Measurements from ENCODE around the gene GYS1. TPM values are rescaled to one million over a fixed set of nuclear protein-coding genes. Genes with fewer than 3 reads are reported as not detected.
"Not testable (repeated sequence)": the region's sequence is repeated elsewhere in the genome, so short reads cannot be mapped to it uniquely, and the experiment has no call there.

The GYS1 gene
- total and polyA plus RNA-seq, 2 experiments from 2014 or later, result 15.9 to 28.9 TPM

- TF ChIP-seq REST (IDR thresholded peaks at IDR 0.05; ENCODE audit: unreplicated experiment) (no peak), ZNF114 (CRISPR knock-in tag; IDR thresholded peaks at IDR 0.05) (no peak), EZH2phosphoT487 (IDR thresholded peaks at IDR 0.05; ENCODE audit: unreplicated experiment) (no peak), JUNB (IDR thresholded peaks at IDR 0.05; ENCODE audit: unreplicated experiment) (no peak), CTCF (conservative IDR thresholded peaks at IDR 0.05; ENCODE audit: low read depth in 2 of 2) (no peak), ZNF462 (CRISPR knock-in tag; IDR thresholded peaks at IDR 0.05) (no peak)
- TF ChIP-seq, protein P1, sequence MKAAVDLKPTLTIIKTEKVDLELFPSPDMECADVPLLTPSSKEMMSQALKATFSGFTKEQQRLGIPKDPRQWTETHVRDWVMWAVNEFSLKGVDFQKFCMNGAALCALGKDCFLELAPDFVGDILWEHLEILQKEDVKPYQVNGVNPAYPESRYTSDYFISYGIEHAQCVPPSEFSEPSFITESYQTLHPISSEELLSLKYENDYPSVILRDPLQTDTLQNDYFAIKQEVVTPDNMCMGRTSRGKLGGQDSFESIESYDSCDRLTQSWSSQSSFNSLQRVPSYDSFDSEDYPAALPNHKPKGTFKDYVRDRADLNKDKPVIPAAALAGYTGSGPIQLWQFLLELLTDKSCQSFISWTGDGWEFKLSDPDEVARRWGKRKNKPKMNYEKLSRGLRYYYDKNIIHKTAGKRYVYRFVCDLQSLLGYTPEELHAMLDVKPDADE (IDR thresholded peaks at IDR 0.05), result no peak
- Histone ChIP-seq H3K4me2 (no peak overlapping the region), H3K4me1 (ENCODE audit: insufficient read depth) (no peaks in the 10 kb centered on the region), H3K27me3 (ENCODE audit: insufficient read depth) (peaks cover 5% of the 10 kb centered on the region; the same call in 1 of the 2 replicates), H2AFZ (no peak overlapping the region), H3K36me3 (ENCODE audit: insufficient read depth) (no peaks in the 10 kb centered on the region), H3K79me2 (replicated peaks; ENCODE audit: insufficient read depth) (no peaks in the 10 kb centered on the region), H3F3A (replicated peaks; ENCODE audit: low read depth) (no peaks in the 10 kb centered on the region), H3K27ac (ENCODE audit: low read depth) (no peak overlapping the region), H3K4me3 (no peak overlapping the region), H3K9me2 (ENCODE audit: insufficient read depth) (no peaks in the 10 kb centered on the region), H4K20me1 (replicated peaks; ENCODE audit: insufficient read depth) (no peaks in the 10 kb centered on the region; the same call in 1 of the 2 replicates)
- H3K27ac Mint-ChIP-seq, result no peak overlapping the region
- DNase-seq (ENCODE audit: low spot score) (no peak), ATAC-seq (no peak)
- no peaks in the 10 kb centered on the region for H3K4me1 Mint-ChIP-seq
- H3K27me3 Mint-ChIP-seq (ENCODE audit: insufficient read depth, low read depth, poor library complexity), result peaks cover 15% of the 10 kb centered on the region
- peaks cover 4% of the 10 kb centered on the region; the same call in 2 of the 3 replicates for H3K36me3 Mint-ChIP-seq (ENCODE audit: low read depth)
- H3K4me3 Mint-ChIP-seq, result no peak overlapping the region
- H3K9me3 Mint-ChIP-seq, result no peaks in the 10 kb centered on the region
These were observed 66.2 kb downstream of the GYS1 start for GRCh38 chr19:48926909-48927308.

- H3K4me1 ChIP-seq (ENCODE audit: insufficient read depth); H3F3A ChIP-seq (replicated peaks; ENCODE audit: low read depth); H3K4me3 ChIP-seq; H3K27ac Mint-ChIP-seq; H3K36me3 Mint-ChIP-seq (ENCODE audit: low read depth); DNase-seq (ENCODE audit: low spot score); H3K9me2 ChIP-seq (ENCODE audit: insufficient read depth); H3K9me3 Mint-ChIP-seq; H3K4me1 Mint-ChIP-seq; H3K4me3 Mint-ChIP-seq; H3K36me3 ChIP-seq (ENCODE audit: insufficient read depth); H3K79me2 ChIP-seq (replicated peaks; ENCODE audit: insufficient read depth); H3K27ac ChIP-seq (ENCODE audit: low read depth); ATAC-seq; H4K20me1 ChIP-seq (replicated peaks; ENCODE audit: insufficient read depth); H3K27me3 ChIP-seq (ENCODE audit: insufficient read depth); H2AFZ ChIP-seq; H3K4me2 ChIP-seq: not testable (repeated sequence)
- peaks cover 13% of the 10 kb centered on the region for H3K27me3 Mint-ChIP-seq (ENCODE audit: insufficient read depth, low read depth, poor library complexity)
These were observed 67.2 kb downstream of the GYS1 start for GRCh38 chr19:48925890-48926289.
